H1 (cell line): ENCODE results near the gene MGST3. TPM values are rescaled to one million over a fixed set of nuclear protein-coding genes. Genes with fewer than 3 reads are reported as not detected.

Source experiments
- CTCF ChIA-PET: fragments of 300-600 bp; sonication (Branson Sonifier 250); formaldehyde crosslinking; loops from one replicate; lab custom pipeline; 2021; ENCODE audit not compliant: partially characterized antibody; lab: Charles Lee
- POLR2A ChIA-PET: fragments of 300-600 bp; sonication (Branson Sonifier 250); formaldehyde crosslinking; loops from one replicate; lab custom pipeline; 2021; ENCODE audit warnings: inconsistent platforms; ENCODE audit not compliant: partially characterized antibody; lab: Charles Lee
- DNase-seq, 2 experiments: peaks; one replicate each; pipeline versions ENCODE4 v3.0.0 to v3.0.0-alpha.2; 2010 to 2022; ENCODE audit warnings: low spot score in 2 of 2, low read depth in 1 of 2, mixed read lengths in 1 of 2
- FAIRE-seq: peaks from 2 replicates; lab custom pipeline; 2011; peaks lifted over from hg19 to GRCh38; lab: Jason Lieb, UNC
- H2AFZ ChIP-seq: 2 replicates; pipeline ENCODE4 v1.8.1; 2012; ENCODE audit warnings: low read length, inconsistent platforms
- H2AK5ac ChIP-seq: 2 replicates; pipeline ENCODE4 v1.6.1; 2013; ENCODE audit warnings: low read depth, low read length
- H2BK120ac ChIP-seq: replicated peaks from 2 replicates; pipeline ENCODE3; 2013; ENCODE audit warnings: low read depth, low read length, inconsistent platforms
- H2BK12ac ChIP-seq: 2 replicates; pipeline ENCODE4 v1.6.1; 2013; ENCODE audit warnings: low read depth, low read length
- H2BK15ac ChIP-seq: 2 replicates; pipeline ENCODE4 v1.6.1; 2013; ENCODE audit warnings: low read length
- H2BK20ac ChIP-seq: 2 replicates; pipeline ENCODE4 v1.6.1; 2013; ENCODE audit warnings: low read length
- H2BK5ac ChIP-seq: 2 replicates; pipeline ENCODE4 v1.6.1; 2013; ENCODE audit warnings: low read depth, low read length
- H3K14ac ChIP-seq: 2 replicates; pipeline ENCODE4 v1.6.1; 2013; ENCODE audit warnings: inconsistent platforms; ENCODE audit not compliant: insufficient read length
- H3K18ac ChIP-seq: 2 replicates; pipeline ENCODE4 v1.6.1; 2013; ENCODE audit warnings: low read length; ENCODE audit errors: extremely low read depth
- H3K23ac ChIP-seq: 2 replicates; pipeline ENCODE4 v1.6.1; 2013; ENCODE audit warnings: inconsistent platforms; ENCODE audit not compliant: insufficient read length
- H3K23me2 ChIP-seq: 2 replicates; pipeline ENCODE4 v1.6.1; 2013; ENCODE audit warnings: low read depth, low read length
- H3K27ac ChIP-seq: 2 replicates; pipeline ENCODE4 v1.6.1; 2011; ENCODE audit warnings: low read depth, low read length, inconsistent platforms
- H3K27me3 ChIP-seq, 4 experiments: replicated peaks in 1 of 4; 1 replicate in 1 of 4; 2 replicates in 3 of 4; pipeline versions ENCODE4 v1.6.1 to v1.8.1; 2011 to 2013; ENCODE audit warnings: low read length in 3 of 4, mild to moderate bottlenecking in 3 of 4, inconsistent platforms in 2 of 4, mixed read lengths in 2 of 4, moderate library complexity in 1 of 4; ENCODE audit not compliant: control insufficient read depth in 3 of 4, insufficient read depth in 3 of 4; ENCODE audit errors: extremely low read depth in 1 of 4
- H3K36me3 ChIP-seq, 4 experiments: 2 replicates each; pipeline versions ENCODE4 v1.6.1 to v1.8.1; 2011 to 2013; ENCODE audit warnings: mild to moderate bottlenecking in 4 of 4, low read length in 3 of 4, moderate library complexity in 2 of 4, control low read depth in 1 of 4, inconsistent platforms in 1 of 4; ENCODE audit not compliant: insufficient read depth in 4 of 4, control insufficient read depth in 2 of 4
- H3K4ac ChIP-seq: replicated peaks from 2 replicates; pipeline ENCODE3; 2013; ENCODE audit warnings: low read length, low read depth, mixed read lengths, inconsistent platforms; ENCODE audit not compliant: insufficient read length
- H3K4me1 ChIP-seq, 4 experiments: replicated peaks in 1 of 4; 1 replicate in 1 of 4; 2 replicates in 3 of 4; pipeline versions ENCODE4 v1.6.1 to v1.8.1; 2011 to 2013; ENCODE audit warnings: low read length in 3 of 4, inconsistent platforms in 2 of 4, mixed read lengths in 1 of 4; ENCODE audit not compliant: insufficient read depth in 4 of 4, control insufficient read depth in 3 of 4
- H3K4me2 ChIP-seq, 2 experiments: 2 replicates each; pipeline versions ENCODE4 v1.6.1 to v1.8.1; 2011 to 2013; ENCODE audit warnings: low read depth in 2 of 2, low read length in 2 of 2, control low read depth in 1 of 2, inconsistent platforms in 1 of 2, mild to moderate bottlenecking in 1 of 2; ENCODE audit not compliant: insufficient read depth in 1 of 2
- H3K4me3 ChIP-seq, 4 experiments: fragments of 200-600, 300-600 bp in 1 of 4; sonication (generic), shearing (Covaris generic), sonication (Bioruptor Twin) in 1 of 4; 2 replicates each; pipeline versions ENCODE4 v1.5.1 to v1.8.1; 2011 to 2016; ENCODE audit warnings: low read length in 4 of 4, low read depth in 3 of 4, control low read depth in 2 of 4, inconsistent platforms in 2 of 4, mild to moderate bottlenecking in 2 of 4, mixed read lengths in 1 of 4, moderate library complexity in 1 of 4; ENCODE audit not compliant: insufficient read depth in 2 of 4; ENCODE audit errors: extremely low read depth in 1 of 4
- H3K56ac ChIP-seq: replicated peaks from 2 replicates; pipeline ENCODE3; 2013; ENCODE audit warnings: low read depth, mild to moderate bottlenecking, mixed read lengths, low read length, inconsistent platforms; ENCODE audit not compliant: insufficient read length
- H3K79me1 ChIP-seq: 2 replicates; pipeline ENCODE4 v1.6.1; 2013; ENCODE audit warnings: low read depth, low read length, control low read depth
- H3K79me2 ChIP-seq, 2 experiments: 2 replicates each; pipeline versions ENCODE4 v1.6.1 to v1.8.1; 2012 to 2013; ENCODE audit warnings: low read length in 2 of 2, mild to moderate bottlenecking in 2 of 2, inconsistent platforms in 1 of 2; ENCODE audit not compliant: insufficient read depth in 2 of 2, control insufficient read depth in 1 of 2
- H3K9ac ChIP-seq, 4 experiments: replicated peaks in 1 of 4; 1 replicate in 1 of 4; 2 replicates in 3 of 4; pipeline versions ENCODE4 v1.6.1 to v1.8.1; 2011 to 2013; ENCODE audit warnings: low read depth in 3 of 4, low read length in 3 of 4, control low read depth in 2 of 4, mild to moderate bottlenecking in 2 of 4, moderate library complexity in 2 of 4, inconsistent platforms in 1 of 4; ENCODE audit errors: extremely low read depth in 1 of 4
- H3K9me3 ChIP-seq, 2 experiments: 2 replicates each; pipeline versions ENCODE4 v1.6.1 to v1.8.1; 2012 to 2013; ENCODE audit warnings: mild to moderate bottlenecking in 2 of 2, moderate library complexity in 2 of 2, control low read depth in 1 of 2, inconsistent platforms in 1 of 2, low read depth in 1 of 2, low read length in 1 of 2, mixed read lengths in 1 of 2; ENCODE audit not compliant: insufficient read depth in 2 of 2
- H4K20me1 ChIP-seq, 2 experiments: replicated peaks in 1 of 2; 2 replicates each; pipeline versions ENCODE3 to v1.8.1; 2011 to 2013; ENCODE audit warnings: inconsistent platforms in 2 of 2, low read length in 2 of 2, mild to moderate bottlenecking in 1 of 2; ENCODE audit not compliant: insufficient read depth in 2 of 2, control insufficient read depth in 1 of 2
- H4K5ac ChIP-seq: 2 replicates; pipeline ENCODE4 v1.6.1; 2013; ENCODE audit warnings: low read length, low read depth, mixed read lengths, inconsistent platforms; ENCODE audit not compliant: insufficient read length
- H4K8ac ChIP-seq: 2 replicates; pipeline ENCODE4 v1.8.0; 2013; ENCODE audit warnings: mild to moderate bottlenecking, moderate library complexity, low read length, inconsistent platforms; ENCODE audit not compliant: insufficient read depth; ENCODE audit errors: extremely low read depth
- H4K91ac ChIP-seq: replicated peaks from 2 replicates; pipeline ENCODE3; 2013; ENCODE audit warnings: low read length, mixed read lengths, inconsistent platforms; ENCODE audit not compliant: insufficient read length
- SIN3A ChIP-seq, 2 experiments: IDR thresholded peaks in 1 of 2; conservative IDR thresholded peaks in 1 of 2; 2 replicates each; pipeline ENCODE4 v1.6.1; 2011 to 2012; ENCODE audit warnings: low read length in 2 of 2, improper control_type of control experiment in 1 of 2, low read depth in 1 of 2, mild to moderate bottlenecking in 1 of 2
- YY1 ChIP-seq: IDR thresholded peaks from 2 replicates; pipeline ENCODE4 v1.6.1; 2011; ENCODE audit warnings: low read depth, mild to moderate bottlenecking, low read length
- WGBS, 2 experiments: shearing (Covaris generic) in 1 of 2; methylation state at CpG; one replicate each; pipeline versions ENCODE4 v1.1.6 to v1.1.7; 2013 to 2015; ENCODE audit warnings: low lambda C conversion rate in 2 of 2, mixed read lengths in 2 of 2, inconsistent platforms in 1 of 2, low coverage in 1 of 2, missing lambda C conversion rate in 1 of 2; ENCODE audit not compliant: insufficient replicate concordance in 2 of 2, insufficient coverage in 1 of 2, insufficient read length in 1 of 2; ENCODE audit errors: extremely low coverage in 1 of 2, missing lambda C conversion rate in 1 of 2; 5-methylcytosine and 5-hydroxymethylcytosine counted together
- polyA plus RNA-seq, 7 experiments: library from polyadenylated mRNA; depleted of rRNA in 3 of 7; stranded (reverse) in 5 of 7; unstranded in 2 of 7; fragments of >200 nt in 5 of 7; fragments of 200-250 nt in 2 of 7; gene quantifications; 1 replicate in 5 of 7; 2 replicates in 1 of 7; 4 replicates in 1 of 7; pipeline versions ENCODE4 v1.2.1 to v1.2.3, GENCODE V29; 2011 to 2013; ENCODE audit warnings: missing spikeins in 2 of 7, mixed read lengths in 2 of 7
- total RNA-seq: library from RNA; stranded (reverse); fragmentation: NEBNext Ultra II Directional; extraction: Animal tissue kit (Norgen Biotek cat#: 25700); gene quantifications from 2 replicates; pipeline ENCODE4 v1.2.1, GENCODE V29; 2021

The MGST3 gene
- total and polyA plus RNA-seq, 2 of the 8 experiments (the other 6 are each of a cell fraction or from before 2014, with no cell fraction given): 124 to 257 TPM

DNA sequence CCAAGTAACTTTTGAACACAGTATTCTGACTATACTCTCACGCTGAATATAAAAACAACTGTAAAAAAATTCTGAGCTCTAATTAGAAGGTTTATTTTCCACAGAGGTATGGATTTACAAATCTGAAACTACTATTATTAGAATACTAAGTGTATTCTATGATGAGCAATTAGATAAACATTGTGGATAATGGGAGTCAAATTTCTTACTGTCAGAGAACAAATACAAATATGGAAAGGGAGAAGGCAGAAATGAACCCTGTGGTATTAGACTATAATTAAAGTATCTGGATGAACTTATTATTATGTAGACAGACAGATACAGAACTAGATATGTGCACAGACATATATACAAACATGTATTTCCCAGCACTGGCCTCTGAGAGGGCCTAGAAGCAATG lies 44.8 kb downstream of the MGST3 start:
- Histone ChIP-seq H3K23me2 (no peaks in the 10 kb centered on the region), H3K4me2 (no peak overlapping the region), H3K18ac (no peak overlapping the region), H3K4me3 (no peak overlapping the region), H2BK5ac (no peak overlapping the region), H3K79me1 (no peaks in the 10 kb centered on the region), H3K9me3 (no peaks in the 10 kb centered on the region), H2BK12ac (no peak overlapping the region), H4K91ac (no peak overlapping the region), H3K27me3 (no peaks in the 10 kb centered on the region), H2BK15ac (no peak overlapping the region), H2AK5ac (no peak overlapping the region), H3K23ac (no peak overlapping the region), H3K56ac (no peak overlapping the region), H3K79me2 (no peaks in the 10 kb centered on the region), H4K5ac (no peak overlapping the region), H2BK20ac (no peak overlapping the region), H4K8ac (no peak overlapping the region), H3K14ac (no peak overlapping the region), H3K4ac (no peak overlapping the region), H2BK120ac (no peak overlapping the region), H3K4me1 (no peaks in the 10 kb centered on the region), H3K27ac (no peak overlapping the region), H4K20me1 (peaks cover 0 to 4% of the 10 kb centered on the region in 2 experiments), H2AFZ (no peak overlapping the region), H3K9ac (no peak overlapping the region), H3K36me3 (peaks cover 5 to 30% (median 18%) of the 10 kb centered on the region in 4 experiments; a peak in 6 of 8 replicates)
- TF ChIP-seq SIN3A (conservative IDR thresholded peaks at IDR 0.05 in 1 of 2, IDR thresholded peaks at IDR 0.05 in 1 of 2; ENCODE audit: low read depth in 1 of 2, low read length in 2 of 2) (no peak), YY1 (no peak)
- POLR2A ChIA-PET: no interaction called here
- no peak for DNase-seq
- FAIRE-seq: no peak
- CTCF ChIA-PET: no interaction called here
- 100% methylated on average over 1 of the region's 1 CpG; no CpG with 5 or more reads in 1 of the 2 experiments for WGBS, 2 experiments
